Right lung (tissue), 10 donors: ENCODE measurements around the gene SLC25A20. TPM values are rescaled to one million over a fixed set of nuclear protein-coding genes. Genes with fewer than 3 reads are reported as not detected.
A peak's percentile ranks its signal among the peaks of the same experiment; 100 is the strongest.

Experiments used
- DNase-seq, 2 donors: peaks; one replicate each; pipeline ENCODE4 v3.0.0-alpha.2; 2013
- long read RNA-seq, 8 donors: transcript quantifications; one replicate each; lab custom pipeline, GENCODE V29; 2026
- polyA plus RNA-seq, 5 donors: library from polyadenylated mRNA; unstranded; fragments of 120-200 nt; gene quantifications; one replicate each; pipeline versions ENCODE4 v1.2.1 to v1.2.3, GENCODE V29; 2013; ENCODE audit warnings: inconsistent platforms in 1 of 5, low replicate concordance in 1 of 5; ENCODE audit not compliant: insufficient read length in 5 of 5, insufficient read depth in 1 of 5

Gene SLC25A20, protein sequence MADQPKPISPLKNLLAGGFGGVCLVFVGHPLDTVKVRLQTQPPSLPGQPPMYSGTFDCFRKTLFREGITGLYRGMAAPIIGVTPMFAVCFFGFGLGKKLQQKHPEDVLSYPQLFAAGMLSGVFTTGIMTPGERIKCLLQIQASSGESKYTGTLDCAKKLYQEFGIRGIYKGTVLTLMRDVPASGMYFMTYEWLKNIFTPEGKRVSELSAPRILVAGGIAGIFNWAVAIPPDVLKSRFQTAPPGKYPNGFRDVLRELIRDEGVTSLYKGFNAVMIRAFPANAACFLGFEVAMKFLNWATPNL
- polyA plus RNA-seq: 10 to 100 TPM; 12.3 to 14.6 (median 13.1) TPM
- long read RNA-seq, donor 1, partial matches to known transcripts: 0 of 3 reads
- long read RNA-seq, donor 1, other reads (novel, unspliced or antisense): 0 of 3 reads
- long read RNA-seq, donor 2, partial matches to known transcripts: 0 of 2 reads
- long read RNA-seq, donor 2, other reads (novel, unspliced or antisense): 0 of 2 reads
- long read RNA-seq, donor 3, partial matches to known transcripts: 0 of 2 reads
- long read RNA-seq, donor 3, other reads (novel, unspliced or antisense): 0 of 2 reads
- long read RNA-seq, donor 4, partial matches to known transcripts: 0 of 3 reads
- long read RNA-seq, donor 4, other reads (novel, unspliced or antisense): 0 of 3 reads
- long read RNA-seq, donor 5, transcript SLC25A20-201 (9 exons, 1,879 nt): major isoform, 6 of 51 reads
- long read RNA-seq, donor 5, partial matches to known transcripts: 23 of 51 reads
- long read RNA-seq, donor 5, other reads (novel, unspliced or antisense): 22 of 51 reads
- long read RNA-seq, donor 6, transcript SLC25A20-201 (9 exons, 1,879 nt): major isoform, 7 of 37 reads
- long read RNA-seq, donor 6, partial matches to known transcripts: 0 of 37 reads
- long read RNA-seq, donor 6, other reads (novel, unspliced or antisense): 30 of 37 reads
- long read RNA-seq, donor 7, partial matches to known transcripts: 124 of 128 reads
- long read RNA-seq, donor 7, other reads (novel, unspliced or antisense): 0 of 128 reads
- long read RNA-seq, donor 8, partial matches to known transcripts: 0 of 2 reads
- long read RNA-seq, donor 8, other reads (novel, unspliced or antisense): 0 of 2 reads

- peak; percentile 82 to 84 for DNase-seq
Measured at GRCh38 chr3:48898383-48899234, at the start of gene SLC25A20. Gene SLC25A20 (minus strand): TSS chr3:48898882. CDS start chr3:48898794, 88 bp downstream.

GRCh38 chr3:48945891-48946549 is 47.3 kb upstream of the SLC25A20 start:
- peak in 1 of 2 donors; percentile 13 for DNase-seq

- no peak for DNase-seq
Measured at GRCh38 chr3:48945432-48945831, 46.8 kb upstream of the SLC25A20 start.

DNA sequence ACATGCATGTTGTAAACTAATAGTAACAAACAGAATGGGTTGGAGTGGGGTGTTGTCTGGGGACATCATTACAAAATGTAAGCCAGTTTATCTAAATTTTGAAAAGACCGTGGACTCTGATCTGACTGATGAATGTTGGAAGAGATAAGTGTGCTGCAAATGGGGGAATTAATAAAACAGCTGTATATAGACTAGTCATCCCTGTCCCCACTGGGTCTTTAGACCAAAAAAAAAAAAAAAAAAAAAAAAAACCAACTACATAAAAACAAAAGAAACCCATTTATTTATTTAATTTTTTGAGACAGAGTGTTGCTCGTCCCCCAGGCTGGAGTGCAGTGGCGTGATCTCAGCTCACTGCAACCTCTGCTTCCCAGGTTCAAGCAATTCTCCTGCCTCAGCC is 40.0 kb upstream of the SLC25A20 start:
- no peak for DNase-seq

DNA sequence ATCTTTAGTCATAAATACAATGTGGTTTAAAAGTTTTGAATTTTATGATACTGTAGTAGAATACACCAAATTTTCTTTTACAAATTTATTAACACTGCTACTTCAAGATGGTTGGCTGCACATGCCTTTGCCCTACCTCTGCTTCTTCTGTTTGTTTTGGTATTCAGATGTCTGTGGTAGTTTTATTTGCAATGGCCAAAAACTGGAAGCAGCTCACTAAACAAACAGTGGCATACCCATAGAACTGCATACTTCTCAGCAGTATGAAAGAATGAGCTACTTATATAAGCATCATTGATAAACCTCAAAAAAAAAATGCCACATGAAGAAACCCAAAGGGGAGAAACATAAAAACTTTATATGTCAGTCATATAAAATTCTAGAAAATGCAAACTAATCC is 39.5 kb upstream of the SLC25A20 start:
- no peak for DNase-seq

DNA sequence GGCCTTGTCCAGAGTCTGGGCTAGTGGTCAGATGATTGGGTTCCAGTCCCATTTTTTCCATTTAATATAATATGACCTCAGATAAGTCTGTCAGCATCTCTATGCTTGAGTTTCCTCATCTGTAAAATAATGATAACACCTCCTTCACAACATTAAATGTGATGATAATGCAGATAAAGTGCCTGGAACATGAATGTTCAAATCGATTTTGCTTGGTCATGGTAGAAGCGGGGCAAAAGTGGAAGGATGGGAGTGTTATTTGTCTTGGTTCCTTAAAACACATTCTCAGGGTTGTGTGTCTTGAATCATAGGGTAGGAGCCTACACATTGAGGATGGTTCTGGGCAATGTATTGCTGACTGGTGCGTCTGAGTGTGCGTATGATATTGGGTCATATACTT is 36.8 kb upstream of the SLC25A20 start:
- no peak for DNase-seq

DNA sequence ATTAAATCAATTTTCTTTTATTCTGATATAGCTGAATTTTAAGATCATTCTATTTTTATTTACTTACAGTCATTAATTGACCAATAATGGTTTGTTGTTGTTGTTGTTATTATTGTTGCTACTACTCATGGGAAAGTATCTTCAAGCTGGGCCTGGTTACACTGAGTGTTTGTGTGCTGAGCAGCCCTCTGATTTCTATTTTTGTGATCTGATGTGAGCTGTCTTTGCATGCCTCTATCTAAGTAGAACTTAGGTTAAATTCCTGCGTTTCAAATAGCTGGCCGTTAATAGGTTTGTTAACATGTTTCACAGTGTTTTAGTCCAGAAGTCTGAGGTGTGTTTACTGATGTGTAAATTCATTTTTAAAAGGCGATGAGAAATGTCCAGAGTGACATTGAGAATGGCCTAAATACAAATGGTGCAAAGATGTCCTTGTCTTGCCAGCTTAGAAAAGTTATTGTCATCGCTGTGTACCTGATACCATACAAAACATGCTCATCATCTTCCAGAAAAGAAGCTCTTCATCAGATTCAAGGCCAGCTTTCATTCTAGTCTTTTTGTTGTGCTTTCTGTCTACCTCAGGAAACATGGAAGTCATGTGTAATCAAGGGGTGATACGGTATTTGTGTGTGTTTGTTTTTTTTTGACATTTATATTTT is 35.8 kb upstream of the SLC25A20 start:
- no peak for DNase-seq

- DNase-seq: no peak
Measured at GRCh38 chr3:48931944-48932580, 33.4 kb upstream of the SLC25A20 start.

DNA sequence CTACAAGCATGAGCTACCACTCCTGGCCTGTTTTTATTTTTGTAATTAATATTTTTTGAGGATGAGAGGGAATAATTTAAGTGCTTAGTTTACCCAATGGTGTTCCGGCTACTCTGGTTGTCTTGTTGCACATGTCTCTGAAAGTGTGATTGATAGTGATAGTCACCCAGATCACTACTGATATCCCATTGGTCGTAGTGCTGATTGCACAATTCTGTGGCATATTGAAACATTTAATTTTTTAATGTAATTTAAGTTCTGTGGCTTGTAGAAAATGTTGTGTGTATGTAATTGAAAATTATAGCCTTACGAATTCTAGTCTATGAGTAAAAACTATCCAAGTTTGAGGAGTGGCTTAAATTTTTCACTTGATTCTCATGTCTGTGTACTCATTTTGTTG is 31.9 kb upstream of the SLC25A20 start:
- no peak for DNase-seq

- DNase-seq: no peak
Measured at GRCh38 chr3:48929358-48930035, 30.8 kb upstream of the SLC25A20 start.

DNA sequence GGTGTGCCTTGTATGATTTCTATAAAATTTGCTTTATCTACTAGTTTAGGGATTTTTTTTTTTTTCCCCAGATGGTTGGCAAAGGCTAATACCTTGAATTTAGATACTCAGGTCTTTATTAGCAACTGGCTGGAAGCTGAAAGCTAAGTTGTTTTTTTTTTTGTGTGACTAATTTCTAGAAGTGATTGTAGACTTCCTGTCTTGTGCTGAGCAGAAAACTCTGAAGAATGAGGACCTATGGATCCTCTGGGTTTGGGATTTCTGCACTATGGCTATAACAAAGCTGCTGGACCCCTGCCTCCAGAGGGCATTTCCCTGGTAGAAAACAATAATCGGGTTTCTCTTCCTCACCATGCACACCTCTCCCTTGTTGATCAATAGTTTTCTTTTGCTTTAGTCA is 30.0 kb upstream of the SLC25A20 start:
- DNase-seq: no peak

DNA sequence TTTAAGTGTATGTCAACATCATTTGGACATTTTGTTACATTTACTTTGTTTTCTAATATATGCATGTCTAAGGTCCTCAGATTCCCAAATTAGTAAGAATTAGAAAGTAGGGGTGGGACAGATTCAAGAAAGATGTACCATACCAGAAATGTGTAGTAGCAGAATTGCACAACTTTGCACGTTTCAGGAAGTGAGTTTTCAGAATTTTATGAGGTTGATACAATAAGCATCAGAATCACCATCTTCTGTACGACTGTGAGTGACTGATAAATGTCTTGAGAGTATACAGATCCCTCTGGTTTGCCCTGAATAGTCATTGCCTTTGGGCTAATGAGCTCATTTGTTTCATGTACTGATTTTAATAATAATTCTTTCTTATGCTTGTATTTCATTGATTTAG is 29.2 kb upstream of the SLC25A20 start:
- no peak for DNase-seq

DNA sequence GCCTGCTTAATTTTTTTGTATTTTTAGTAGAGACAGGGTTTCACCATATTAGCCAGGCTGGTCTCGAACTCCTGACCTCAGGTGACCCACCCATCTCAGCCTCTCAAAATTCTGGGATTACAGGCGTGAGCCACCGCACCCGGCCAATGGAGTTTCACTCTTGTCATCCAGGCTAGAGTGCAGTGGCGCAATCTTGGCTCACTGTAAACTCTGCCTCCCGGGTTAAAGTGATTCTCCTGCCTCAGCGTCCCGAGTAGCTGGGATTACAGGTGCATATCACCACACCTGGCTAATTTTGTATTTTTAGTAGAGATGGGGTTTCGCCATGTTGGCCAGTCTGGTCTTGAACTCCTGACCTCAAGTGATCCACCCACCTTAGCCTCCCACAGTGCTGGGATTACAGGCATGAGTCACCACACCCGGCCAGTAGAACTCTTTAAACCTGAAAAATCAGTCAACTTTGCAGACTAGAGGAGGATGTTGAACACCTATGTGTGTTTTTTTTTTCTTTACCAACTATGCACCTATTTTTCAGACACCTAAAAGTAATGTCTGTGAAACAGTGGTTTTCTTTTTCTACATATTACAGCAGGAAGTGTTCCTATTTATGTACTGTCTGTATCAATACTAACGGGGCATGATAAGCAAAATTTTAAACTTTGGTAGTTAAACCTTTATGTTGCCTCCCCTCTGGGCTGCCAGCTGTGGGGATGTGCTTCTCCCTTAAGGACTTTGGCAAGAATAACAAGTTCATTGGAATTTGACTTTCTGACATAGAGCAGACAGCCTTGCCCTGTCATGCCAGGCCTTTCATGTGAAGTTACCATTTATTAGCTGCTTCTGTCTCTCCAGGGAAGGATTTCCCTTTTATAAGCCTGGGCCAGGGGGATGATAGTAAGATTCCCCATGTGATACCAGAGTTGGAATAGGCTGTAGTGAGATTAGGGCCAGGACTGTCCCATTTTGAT is 28.0 kb upstream of the SLC25A20 start:
- DNase-seq: no peak

DNA sequence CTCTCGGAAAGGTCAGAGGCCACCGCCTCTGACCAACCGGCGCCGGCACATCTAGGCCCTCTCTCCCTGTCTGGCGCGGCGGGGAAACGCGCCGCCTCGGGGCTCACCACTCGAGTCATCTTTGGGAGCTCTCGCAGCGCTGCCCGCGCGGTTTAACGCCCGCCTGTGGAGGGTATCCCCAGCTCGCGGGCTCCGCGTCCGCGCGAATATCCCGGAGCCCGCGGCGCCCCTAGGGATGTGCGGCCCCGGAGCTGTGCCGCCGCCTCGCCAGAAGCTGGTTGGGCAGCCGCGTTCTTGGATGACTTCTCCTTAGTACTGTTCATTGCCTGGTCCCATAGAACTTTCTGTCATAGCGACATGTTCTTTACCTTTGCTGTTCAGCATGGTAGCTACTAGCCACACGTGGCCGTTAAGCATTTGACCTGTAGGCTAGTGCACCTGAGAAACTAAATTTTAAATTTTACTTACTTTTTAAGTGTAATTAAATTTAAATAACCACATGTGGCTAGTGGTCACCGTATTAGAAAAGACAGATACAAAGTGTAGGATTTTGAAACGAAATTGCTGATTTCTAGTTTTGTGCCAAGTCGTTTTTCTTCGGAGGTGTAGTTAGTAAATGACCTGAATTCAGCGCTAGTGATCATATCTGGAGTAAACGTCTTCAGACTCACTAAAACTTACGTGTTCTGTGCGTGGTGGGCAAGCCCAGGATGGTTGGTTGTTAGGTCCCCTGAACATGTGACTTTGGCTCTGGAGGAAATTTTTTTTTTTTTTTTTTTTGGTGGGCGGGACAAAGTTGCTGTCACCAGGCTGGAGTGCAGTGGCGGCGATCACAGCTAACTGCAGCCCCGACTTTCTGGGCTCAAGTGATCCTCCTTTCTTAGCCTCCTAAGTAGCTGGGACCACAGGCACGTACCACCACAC is 20.8 kb upstream of the SLC25A20 start:
- peak; percentile 23 to 38 for DNase-seq

DNA sequence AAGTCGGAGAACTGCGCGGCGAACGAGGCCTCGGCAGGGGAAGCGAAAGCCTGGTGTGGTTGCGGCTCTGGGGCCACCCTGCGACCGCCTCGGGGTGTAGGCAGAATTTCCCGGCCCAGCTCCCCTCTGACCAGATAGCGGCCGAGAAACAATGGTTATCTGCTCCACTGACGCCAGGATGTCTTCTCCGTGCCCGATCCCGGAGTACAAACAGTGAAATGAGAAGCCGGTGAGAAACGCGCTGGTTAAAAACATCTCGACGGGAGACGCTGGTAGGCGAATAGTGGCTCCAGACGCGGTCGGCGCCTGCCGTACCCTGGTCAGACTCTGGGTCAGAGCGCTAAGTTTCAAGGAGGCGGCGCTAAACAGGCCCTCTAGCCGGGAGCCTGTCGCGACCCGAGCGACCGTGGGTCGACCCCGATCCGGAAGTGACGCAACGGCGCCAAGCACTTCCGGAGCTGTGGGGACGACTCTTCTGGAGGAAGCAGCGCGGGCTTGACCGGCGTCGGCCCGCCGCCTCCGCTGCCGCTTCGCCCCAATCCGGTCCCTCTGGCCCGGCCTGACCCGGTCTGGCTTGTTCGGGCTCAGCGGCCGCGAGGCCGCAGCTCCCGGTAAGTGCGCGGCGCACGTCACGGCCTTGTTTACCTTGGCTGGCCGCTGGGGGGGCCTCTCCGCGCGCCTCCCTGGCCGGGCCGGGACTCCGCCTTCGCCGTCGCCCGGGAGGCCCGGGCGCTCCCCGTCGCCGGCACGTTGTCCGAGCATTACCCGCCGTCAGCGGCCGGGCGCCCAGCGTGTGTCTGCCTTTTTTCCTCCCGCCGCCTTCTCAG is 19.9 kb upstream of the SLC25A20 start, which contains the start of gene ARIH2:
Gene ARIH2 (plus strand): TSS at position 455 of the 827 bp plus-strand sequence. CDS start 8,717 bp downstream, outside the sequence.
- DNase-seq: peak; percentile 94 to 96
